ENCODE results near the gene IRF2BPL.

The IRF2BPL gene

GRCh38 chr14:76984787-76985375 is 43.6 kb downstream of the IRF2BPL start:
- no peak overlapping the region for H3K4me3 ChIP-seq (ENCODE audit: low read depth, low read length)
- H3K4me1 ChIP-seq (ENCODE audit: control insufficient read depth, insufficient read depth, low read length): peaks cover 4% of the 10 kb centered on the region
- no peaks in the 10 kb centered on the region for H3K27me3 ChIP-seq (ENCODE audit: control insufficient read depth, insufficient read depth, low read length)
- H3K9me3 ChIP-seq (ENCODE audit: control insufficient read depth, insufficient read depth, low read length): no peaks in the 10 kb centered on the region
- H3K36me3 ChIP-seq (ENCODE audit: control insufficient read depth, insufficient read depth, low read length): no peaks in the 10 kb centered on the region
- H3K9ac ChIP-seq (ENCODE audit: low read depth, low read length): no peak overlapping the region

DNA sequence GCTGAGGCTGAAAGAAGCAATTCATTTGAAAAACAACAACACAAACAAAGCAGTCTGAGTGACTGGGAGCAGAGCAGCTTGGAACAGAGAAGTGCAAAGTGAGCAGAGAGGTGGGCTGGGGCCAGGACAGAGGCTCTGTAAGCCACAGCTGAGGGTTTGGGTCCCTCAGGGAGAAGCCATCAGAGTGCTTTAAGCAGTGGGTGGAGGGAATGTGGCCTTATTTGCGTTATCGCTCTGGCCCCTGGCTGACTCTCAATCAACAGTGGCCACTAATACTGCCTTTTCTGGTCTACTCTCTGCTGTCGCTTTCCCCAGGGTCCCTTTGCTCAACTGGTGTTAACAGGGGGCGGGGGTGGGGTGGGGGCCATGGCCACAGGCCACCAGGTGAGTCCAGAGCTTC is 44.2 kb downstream of the IRF2BPL start:
- Histone ChIP-seq H3K36me3 (ENCODE audit: control insufficient read depth, insufficient read depth, low read length) (no peaks in the 10 kb centered on the region), H3K27me3 (ENCODE audit: control insufficient read depth, insufficient read depth, low read length) (no peaks in the 10 kb centered on the region), H3K4me3 (ENCODE audit: low read depth, low read length) (no peak overlapping the region), H3K4me1 (ENCODE audit: control insufficient read depth, insufficient read depth, low read length) (peaks cover 4% of the 10 kb centered on the region), H3K9ac (ENCODE audit: low read depth, low read length) (no peak overlapping the region), H3K9me3 (ENCODE audit: control insufficient read depth, insufficient read depth, low read length) (no peaks in the 10 kb centered on the region)

DNA sequence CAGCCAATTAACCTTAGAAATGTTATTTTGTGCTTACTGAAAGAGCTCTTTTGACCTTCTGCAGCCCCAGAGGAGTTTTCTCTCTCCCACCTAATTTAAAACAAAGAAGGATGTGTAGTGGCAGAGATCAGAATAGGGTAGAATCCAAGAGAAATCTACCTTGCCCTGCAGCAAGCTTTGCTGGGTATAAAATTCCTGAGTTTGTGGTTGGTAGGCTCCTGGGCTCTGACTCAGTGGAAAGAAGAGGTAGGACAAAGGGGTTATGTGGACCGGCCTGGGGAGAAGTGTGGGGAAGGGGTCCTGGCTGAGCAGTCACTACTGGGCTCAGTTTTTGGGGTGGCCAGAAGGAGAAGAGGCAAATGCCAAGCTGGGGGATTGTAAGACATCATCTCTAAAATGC is 46.8 kb downstream of the IRF2BPL start:
- H3K9me3 ChIP-seq (ENCODE audit: control insufficient read depth, insufficient read depth, low read length): no peaks in the 10 kb centered on the region
- H3K4me3 ChIP-seq (ENCODE audit: low read depth, low read length): no peak overlapping the region
- H3K4me1 ChIP-seq (ENCODE audit: control insufficient read depth, insufficient read depth, low read length): peaks cover 4% of the 10 kb centered on the region
- no peaks in the 10 kb centered on the region for H3K27me3 ChIP-seq (ENCODE audit: control insufficient read depth, insufficient read depth, low read length)
- no peaks in the 10 kb centered on the region for H3K36me3 ChIP-seq (ENCODE audit: control insufficient read depth, insufficient read depth, low read length)
- H3K9ac ChIP-seq (ENCODE audit: low read depth, low read length): no peak overlapping the region

- H3K4me1 ChIP-seq (ENCODE audit: control insufficient read depth, insufficient read depth, low read length): peaks cover 4% of the 10 kb centered on the region
- no peaks in the 10 kb centered on the region for H3K36me3 ChIP-seq (ENCODE audit: control insufficient read depth, insufficient read depth, low read length)
- H3K9me3 ChIP-seq (ENCODE audit: control insufficient read depth, insufficient read depth, low read length): no peaks in the 10 kb centered on the region
- no peak overlapping the region for H3K4me3 ChIP-seq (ENCODE audit: low read depth, low read length)
- no peaks in the 10 kb centered on the region for H3K27me3 ChIP-seq (ENCODE audit: control insufficient read depth, insufficient read depth, low read length)
- H3K9ac ChIP-seq (ENCODE audit: low read depth, low read length): no peak overlapping the region
Observed at GRCh38 chr14:76977793-76978720, 50.5 kb downstream of the IRF2BPL start.

- no peaks in the 10 kb centered on the region for H3K36me3 ChIP-seq (ENCODE audit: control insufficient read depth, insufficient read depth, low read length)
- no peaks in the 10 kb centered on the region for H3K27me3 ChIP-seq (ENCODE audit: control insufficient read depth, insufficient read depth, low read length)
- H3K9me3 ChIP-seq (ENCODE audit: control insufficient read depth, insufficient read depth, low read length): no peaks in the 10 kb centered on the region
- H3K9ac ChIP-seq (ENCODE audit: low read depth, low read length): no peak overlapping the region
- H3K4me1 ChIP-seq (ENCODE audit: control insufficient read depth, insufficient read depth, low read length): peaks cover 4% of the 10 kb centered on the region
- H3K4me3 ChIP-seq (ENCODE audit: low read depth, low read length): no peak overlapping the region
Observed at GRCh38 chr14:76976240-76977005, 52.1 kb downstream of the IRF2BPL start.

DNA sequence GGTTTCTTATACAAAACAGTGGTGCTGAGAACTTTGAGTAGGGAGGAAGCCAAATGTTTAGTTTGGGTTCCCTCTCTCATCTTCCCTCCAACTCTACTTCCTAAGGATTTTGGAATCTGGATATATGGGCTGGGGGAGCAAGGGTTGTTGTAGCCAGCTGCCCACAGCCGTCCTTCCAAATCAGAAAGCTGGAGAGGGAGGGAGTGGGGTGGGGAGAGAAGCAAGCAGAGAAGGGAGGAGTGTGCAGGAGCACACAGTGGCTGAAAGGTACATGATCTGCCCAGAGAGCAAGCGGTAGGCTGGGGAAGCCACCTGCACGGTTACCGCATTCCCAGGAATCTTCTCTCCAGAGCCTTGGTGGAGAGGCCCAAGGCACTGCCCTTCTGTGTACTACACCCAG is 52.7 kb downstream of the IRF2BPL start:
- H3K9ac ChIP-seq (ENCODE audit: low read depth, low read length): no peak overlapping the region
- peaks cover 4% of the 10 kb centered on the region for H3K4me1 ChIP-seq (ENCODE audit: control insufficient read depth, insufficient read depth, low read length)
- no peaks in the 10 kb centered on the region for H3K9me3 ChIP-seq (ENCODE audit: control insufficient read depth, insufficient read depth, low read length)
- H3K27me3 ChIP-seq (ENCODE audit: control insufficient read depth, insufficient read depth, low read length): no peaks in the 10 kb centered on the region
- H3K36me3 ChIP-seq (ENCODE audit: control insufficient read depth, insufficient read depth, low read length): no peaks in the 10 kb centered on the region
- H3K4me3 ChIP-seq (ENCODE audit: low read depth, low read length): no peak overlapping the region

GRCh38 chr14:76975051-76975450 is 53.5 kb downstream of the IRF2BPL start:
- Histone ChIP-seq H3K4me1 (ENCODE audit: control insufficient read depth, insufficient read depth, low read length) (peaks cover under 1% of the 10 kb centered on the region), H3K9ac (ENCODE audit: low read depth, low read length) (no peak overlapping the region)

More at GRCh38 chr14:76975051-76975450, 53.5 kb downstream of the IRF2BPL start:
- Histone ChIP-seq H3K27me3 (ENCODE audit: control insufficient read depth, insufficient read depth, low read length) (no peaks in the 10 kb centered on the region), H3K9me3 (ENCODE audit: control insufficient read depth, insufficient read depth, low read length) (no peaks in the 10 kb centered on the region), H3K4me3 (ENCODE audit: low read depth, low read length) (no peak overlapping the region), H3K36me3 (ENCODE audit: control insufficient read depth, insufficient read depth, low read length) (no peaks in the 10 kb centered on the region)
